Measurements from ENCODE around the gene ASXL1. TPM values are rescaled to one million over a fixed set of nuclear protein-coding genes. Genes with fewer than 3 reads are reported as not detected.

The ASXL1 gene
- polyA plus RNA-seq, 1 of the 3 experiments (the other 2 are of a cell fraction): 36.6 TPM

GRCh38 chr20:32315399-32315798, 42.7 kb upstream of the ASXL1 start:
- ChIA-PET POLR2A (no interaction called here), CTCF (interaction anchor here (1.1 kb wide), 1 partner anchor 44 kb away, joined by 3 read pairs; no protein-coding TSS in a partner anchor)
- Histone ChIP-seq H3K9ac (no peak overlapping the region), H3K36me3 (replicated peaks in 1 of 2; ENCODE audit: control insufficient read depth in 1 of 2, insufficient read depth in 2 of 2, low read length in 1 of 2) (peaks cover 24 to 29% of the 10 kb centered on the region in 2 experiments), H3K4me1 (ENCODE audit: control insufficient read depth in 1 of 2, insufficient read depth in 2 of 2, low read depth in 1 of 2, low read length in 1 of 2) (no peaks in the 10 kb centered on the region; a peak in 1 of 4 replicates), H3K27me3 (ENCODE audit: insufficient read depth) (no peaks in the 10 kb centered on the region), H2AFZ (ENCODE audit: low read depth) (no peak overlapping the region), H3F3A (replicated peaks; ENCODE audit: insufficient read depth) (peaks cover 6% of the 10 kb centered on the region), H3K4me3 (ENCODE audit: low read depth in 2 of 2, low read length in 1 of 2) (no peak overlapping the region), H3K27ac (ENCODE audit: low read depth in 2 of 2, low read length in 1 of 2) (no peak overlapping the region), H3K9me3 (no peaks in the 10 kb centered on the region), H3K4me2 (no peak overlapping the region), H4K20me1 (ENCODE audit: insufficient read depth) (no peaks in the 10 kb centered on the region), H3K79me2 (ENCODE audit: insufficient read depth) (peaks cover 5% of the 10 kb centered on the region; the same call in 1 of the 2 replicates), H3K9me2 (no peaks in the 10 kb centered on the region)
- no peak for TF ChIP-seq YY1 (IDR thresholded peaks at IDR 0.05; ENCODE audit: low read depth)
- no peak for DNase-seq
- WGBS (ENCODE audit: low lambda C conversion rate): 92% methylated on average over 1 of the region's 3 CpGs

GRCh38 chr20:32315891-32316290, 42.2 kb upstream of the ASXL1 start:
- Histone ChIP-seq H3K9me2 (no peaks in the 10 kb centered on the region), H3K27me3 (ENCODE audit: insufficient read depth) (no peaks in the 10 kb centered on the region), H3K9me3 (no peaks in the 10 kb centered on the region), H3K4me1 (ENCODE audit: control insufficient read depth in 1 of 2, insufficient read depth in 2 of 2, low read depth in 1 of 2, low read length in 1 of 2) (no peaks in the 10 kb centered on the region; a peak in 1 of 4 replicates), H4K20me1 (ENCODE audit: insufficient read depth) (no peaks in the 10 kb centered on the region), H3F3A (replicated peaks; ENCODE audit: insufficient read depth) (peaks cover 10% of the 10 kb centered on the region), H3K4me3 (ENCODE audit: low read depth in 2 of 2, low read length in 1 of 2) (no peak overlapping the region), H3K4me2 (no peak overlapping the region), H3K9ac (no peak overlapping the region), H3K79me2 (ENCODE audit: insufficient read depth) (peaks cover 6% of the 10 kb centered on the region; the same call in 1 of the 2 replicates), H3K36me3 (replicated peaks in 1 of 2; ENCODE audit: control insufficient read depth in 1 of 2, insufficient read depth in 2 of 2, low read length in 1 of 2) (peaks cover 23 to 30% of the 10 kb centered on the region in 2 experiments), H3K27ac (ENCODE audit: low read depth in 2 of 2, low read length in 1 of 2) (no peak overlapping the region), H2AFZ (ENCODE audit: low read depth) (no peak overlapping the region)
- POLR2A ChIA-PET: no interaction called here
- no peak for DNase-seq
- no peak for TF ChIP-seq GATA2 (CRISPR knock-in tag; IDR thresholded peaks at IDR 0.05)
- no peak for TF ChIP-seq NFIC (IDR thresholded peaks at IDR 0.05; ENCODE audit: borderline replicate concordance)
- TF ChIP-seq SIN3A (IDR thresholded peaks at IDR 0.05; ENCODE audit: borderline replicate concordance, low read depth, low read length): no peak
- no peak for TF ChIP-seq USF1 (IDR thresholded peaks at IDR 0.05; ENCODE audit: borderline replicate concordance, low read depth)
- no peak for TF ChIP-seq CHD2 (IDR thresholded peaks at IDR 0.05; ENCODE audit: low read length, partially characterized antibody)
- TF ChIP-seq SMC3 (IDR thresholded peaks at IDR 0.05; ENCODE audit: low read depth, low read length): no peak
- TF ChIP-seq FOXJ3 (CRISPR knock-in tag; IDR thresholded peaks at IDR 0.05): no peak
- no peak for TF ChIP-seq FOSL2 (IDR thresholded peaks at IDR 0.05; ENCODE audit: borderline replicate concordance, low read depth)
- TF ChIP-seq GABPA (IDR thresholded peaks at IDR 0.05; ENCODE audit: low read depth): no peak
- TF ChIP-seq EP300 (IDR thresholded peaks at IDR 0.05; ENCODE audit: borderline replicate concordance in 1 of 2, low read depth in 1 of 2, low read length in 1 of 2): no peak
- TF ChIP-seq TCF12 (IDR thresholded peaks at IDR 0.05): no peak
- no peak for TF ChIP-seq EZH2phosphoT487 (IDR thresholded peaks at IDR 0.05; ENCODE audit: borderline replicate concordance, low read depth)
- TF ChIP-seq JUND (IDR thresholded peaks at IDR 0.05): no peak
- TF ChIP-seq IRF3 (IDR thresholded peaks at IDR 0.05; ENCODE audit: low read depth, low read length): no peak
- TF ChIP-seq REST (IDR thresholded peaks at IDR 0.05; ENCODE audit: low read depth, low read length): no peak
- WGBS (ENCODE audit: low lambda C conversion rate): 98% methylated on average over 2 of the region's 2 CpGs
- CTCF ChIA-PET: interaction anchor here (0.9 to 2.3 kb wide), 3 partner anchors 18 to 43 kb away, joined by 3 to 7 read pairs (median 3); no protein-coding TSS in a partner anchor
